ENCODE results near the gene OBP2B.
"Not testable (repeated sequence)": the region's sequence is repeated elsewhere in the genome, so short reads cannot be mapped to it uniquely, and the experiment has no call there.

The OBP2B gene

DNA sequence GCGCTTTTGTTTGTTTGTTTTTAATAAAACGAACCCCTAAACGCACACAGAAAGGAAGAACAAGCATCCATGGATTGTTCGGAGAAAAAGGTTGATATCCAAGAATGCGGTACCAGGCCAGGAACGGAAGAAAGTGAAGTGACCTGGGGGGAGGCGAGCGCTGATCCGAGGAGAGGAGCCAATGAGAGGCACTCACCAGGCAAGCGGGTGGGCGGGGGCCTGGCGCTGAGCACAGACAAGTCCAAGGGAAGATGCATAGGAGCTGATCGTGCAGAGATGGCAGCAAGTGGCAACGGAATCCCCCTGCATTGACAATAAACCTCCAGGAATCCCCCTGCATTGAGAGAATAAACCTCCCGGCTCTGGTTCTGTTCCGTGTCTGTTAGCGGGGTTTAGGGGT is 8.4 kb downstream of the OBP2B start:
- no peak for DNase-seq

DNA sequence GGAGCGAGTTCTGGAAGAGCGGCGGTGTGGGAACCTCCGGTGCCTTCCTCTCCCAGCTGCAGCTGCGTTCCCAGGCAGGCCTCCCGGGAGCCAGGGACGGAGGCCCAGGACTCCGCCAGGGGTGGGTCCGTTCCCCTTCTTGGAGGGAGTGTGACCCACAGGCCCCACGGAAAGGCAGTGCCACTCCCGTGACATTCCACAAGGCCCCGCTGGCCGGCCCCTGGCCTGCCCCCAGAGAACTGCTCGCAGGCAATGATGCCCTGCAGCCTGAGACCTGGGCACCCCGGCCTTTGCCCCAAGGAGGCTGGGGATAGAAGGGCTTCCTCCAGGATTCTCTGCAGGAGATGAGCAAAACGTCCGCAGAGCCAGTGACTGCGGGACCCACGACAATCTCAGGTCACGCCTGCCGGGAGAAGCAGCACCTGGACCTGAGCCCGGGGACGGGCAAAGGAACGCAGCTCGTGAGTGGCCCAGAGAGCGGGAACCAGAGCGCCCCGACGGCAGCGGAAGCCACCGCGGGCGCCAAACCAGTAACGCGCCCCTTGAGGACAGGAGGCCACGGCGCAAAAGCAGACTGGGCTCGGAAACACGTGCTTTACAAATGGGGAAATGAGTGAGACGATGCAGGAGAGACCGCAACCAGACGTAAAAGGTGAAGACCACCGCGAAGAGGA is 9.3 kb downstream of the OBP2B start:
- no peak for DNase-seq

DNA sequence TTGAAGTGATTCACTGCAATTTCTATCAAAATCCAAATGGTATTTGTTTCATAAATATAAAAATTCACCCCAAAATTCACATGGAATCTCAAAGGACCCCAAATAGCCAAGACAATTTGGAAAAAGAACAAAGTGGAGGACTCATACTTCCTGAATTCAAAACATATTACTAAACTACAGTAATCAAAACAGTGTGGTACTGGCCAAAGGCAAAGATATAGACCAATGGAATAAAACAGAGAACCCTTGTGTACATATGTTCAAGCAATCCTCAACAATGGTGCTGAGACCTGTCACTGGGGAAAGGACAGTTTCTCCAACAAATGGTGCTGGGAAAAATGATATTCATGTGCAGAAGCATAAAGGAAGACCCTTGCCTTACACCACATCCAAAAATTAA is 14.0 kb downstream of the OBP2B start:
- DNase-seq = no peak

DNA sequence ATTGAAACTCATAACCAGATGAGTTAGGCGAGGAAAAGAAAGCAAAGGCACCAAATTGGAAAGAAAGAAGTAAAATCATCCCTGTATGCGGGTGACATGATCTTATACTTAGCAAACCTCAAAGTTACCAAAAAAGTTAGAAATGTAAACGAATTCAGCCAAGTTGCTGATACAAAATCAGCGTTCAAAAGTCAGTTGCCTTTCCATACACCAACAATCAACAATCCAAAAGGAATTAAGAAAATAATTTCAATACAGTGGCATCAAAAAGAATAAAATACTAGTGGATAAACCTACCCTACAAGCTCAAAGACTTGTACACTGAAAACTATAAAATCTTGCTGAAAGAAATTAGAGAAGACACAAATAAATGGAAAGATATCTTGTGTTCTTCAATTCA is 14.5 kb downstream of the OBP2B start:
- no peak for DNase-seq

DNA sequence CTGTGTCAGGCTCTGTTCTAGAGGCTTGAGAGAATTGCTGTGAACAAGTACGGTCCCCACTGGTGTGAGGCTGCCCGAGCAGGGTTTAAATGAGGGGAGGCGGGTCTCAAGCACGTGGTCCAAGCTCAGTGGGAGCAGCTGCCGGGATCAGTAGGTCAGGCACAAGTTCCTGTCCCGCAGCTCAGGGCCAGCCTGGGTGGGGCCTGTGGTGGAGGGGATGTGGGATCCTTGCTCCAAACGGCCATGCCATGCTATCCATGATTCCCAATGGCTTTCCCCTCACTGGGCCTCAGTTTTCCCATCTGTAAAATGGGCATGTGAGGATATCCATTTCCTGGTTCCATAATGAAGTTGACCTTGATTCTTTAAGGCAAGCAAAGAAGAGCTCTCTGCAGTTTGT is 17.1 kb downstream of the OBP2B start:
- no peak for DNase-seq

DNA sequence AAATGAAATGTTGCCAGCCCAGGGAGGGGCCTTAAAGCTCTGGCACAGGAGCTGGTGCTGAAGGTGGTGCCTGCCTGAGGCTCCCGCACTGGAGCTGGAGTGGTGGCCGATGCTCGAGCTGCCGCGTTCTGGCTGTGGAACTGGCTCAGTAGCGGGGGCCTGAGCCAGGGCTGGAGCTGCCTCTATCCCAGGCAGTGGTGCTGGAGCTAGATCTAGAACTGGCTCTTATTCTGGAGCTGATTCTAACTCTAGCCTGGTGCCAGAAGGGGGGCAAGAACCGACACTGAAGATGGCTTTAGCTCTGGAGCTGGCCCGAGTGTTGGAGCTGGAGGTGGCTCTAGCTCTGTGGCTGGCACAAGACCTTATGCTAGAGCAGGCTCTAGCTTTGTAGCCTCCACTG is 19.2 kb downstream of the OBP2B start:
- no peak for DNase-seq

DNA sequence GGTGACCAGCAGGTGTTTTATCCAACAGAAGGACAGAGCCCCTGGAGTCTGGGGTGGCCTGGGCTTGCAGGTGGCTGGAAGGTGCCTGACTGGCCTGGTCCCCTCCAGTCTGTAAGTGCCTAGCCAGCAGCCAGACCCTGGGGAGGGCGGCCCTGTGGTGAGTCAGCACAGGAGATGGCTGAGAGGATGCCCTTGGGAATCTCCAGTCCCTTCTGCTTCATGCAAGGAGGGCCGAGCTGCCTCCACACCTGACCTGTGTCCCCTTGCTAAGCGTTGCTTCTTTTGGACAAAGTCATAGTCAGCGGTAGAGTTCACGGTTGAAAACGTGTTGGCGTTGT is 20.2 kb downstream of the OBP2B start:
- no peak for DNase-seq

DNA sequence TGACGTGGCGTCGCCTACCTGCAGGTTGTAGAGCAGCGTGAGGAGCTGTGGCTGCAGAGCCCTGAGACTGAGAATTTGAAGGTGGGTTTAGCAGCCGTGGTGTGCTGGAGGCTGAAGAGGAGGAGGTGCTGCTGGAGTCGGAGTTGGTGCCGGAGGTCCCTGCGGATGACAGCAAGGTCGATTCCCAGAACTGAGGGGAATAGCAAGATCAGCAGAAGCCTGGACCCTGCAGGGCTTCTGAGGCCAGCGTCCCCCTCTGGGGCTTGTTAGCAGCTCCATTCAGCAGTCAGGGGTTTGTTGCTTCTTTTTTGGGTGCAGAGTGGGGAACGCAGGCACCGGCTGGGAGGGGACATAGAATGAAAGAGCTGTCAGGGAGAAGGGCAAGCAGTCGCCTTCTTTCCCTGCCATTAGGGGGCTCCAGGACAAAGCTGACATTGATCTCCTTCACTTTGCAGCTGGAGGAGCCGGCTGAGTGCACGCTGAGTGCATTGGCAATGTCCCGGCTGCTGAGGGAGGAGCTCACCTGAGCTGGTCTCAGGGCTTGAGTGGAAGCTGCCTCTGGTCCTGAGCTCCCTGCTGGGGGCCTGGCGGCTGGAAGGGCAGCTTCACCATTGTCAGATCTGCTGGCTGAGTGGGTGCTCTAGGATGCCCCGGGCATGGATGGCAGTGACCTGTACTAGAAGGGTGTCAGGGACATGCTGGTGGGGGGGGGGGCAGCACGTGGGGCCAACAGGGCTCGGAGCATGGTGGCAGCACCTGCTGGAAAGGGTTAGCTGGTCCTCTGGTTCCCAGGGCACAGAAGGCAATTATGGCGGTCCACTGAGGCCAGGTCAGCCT is 20.8 kb downstream of the OBP2B start:
- DNase-seq = no peak

DNA sequence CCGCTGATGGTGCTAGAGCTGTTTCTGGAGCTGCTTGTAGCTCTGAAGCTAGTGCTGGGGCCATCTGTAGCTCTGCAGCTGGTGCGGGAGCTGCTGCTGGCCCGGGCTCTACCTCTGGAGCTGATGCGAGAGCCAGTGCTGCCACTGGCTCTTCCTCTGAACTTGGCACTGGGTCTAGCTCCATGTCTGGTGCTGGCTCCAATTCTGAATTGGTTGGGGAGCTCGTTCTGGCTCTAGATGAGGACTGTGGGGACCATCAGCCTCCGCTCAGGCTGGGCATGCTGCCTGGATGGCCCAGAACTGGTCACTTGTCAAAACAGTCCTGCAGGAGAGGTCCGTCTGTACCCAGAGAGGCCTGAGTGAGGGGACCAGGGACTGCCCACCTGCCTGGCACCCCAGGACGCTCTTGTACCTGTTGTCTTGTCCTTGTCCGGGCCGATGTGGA is 21.5 kb downstream of the OBP2B start:
- no peak for DNase-seq

DNA sequence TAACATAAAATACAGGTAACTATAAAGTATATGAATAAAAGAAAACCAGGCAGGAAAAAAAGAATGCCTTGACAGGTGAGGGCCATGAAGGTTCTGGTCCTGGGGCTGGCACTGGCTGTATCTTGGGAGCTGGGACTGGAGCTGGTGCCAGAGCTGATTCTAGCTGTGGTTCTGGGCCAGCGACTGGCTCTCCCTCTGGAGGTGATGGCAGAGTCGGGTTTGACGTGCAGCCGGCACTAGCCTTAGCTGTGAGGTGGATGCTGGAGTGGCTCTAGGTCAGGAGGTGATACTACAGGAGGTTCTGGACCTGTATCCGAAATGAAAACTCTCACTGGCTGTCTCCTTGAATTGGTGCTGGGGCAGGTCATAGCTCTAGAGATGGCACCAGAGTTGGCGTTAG is 22.3 kb downstream of the OBP2B start:
- DNase-seq = no peak

DNA sequence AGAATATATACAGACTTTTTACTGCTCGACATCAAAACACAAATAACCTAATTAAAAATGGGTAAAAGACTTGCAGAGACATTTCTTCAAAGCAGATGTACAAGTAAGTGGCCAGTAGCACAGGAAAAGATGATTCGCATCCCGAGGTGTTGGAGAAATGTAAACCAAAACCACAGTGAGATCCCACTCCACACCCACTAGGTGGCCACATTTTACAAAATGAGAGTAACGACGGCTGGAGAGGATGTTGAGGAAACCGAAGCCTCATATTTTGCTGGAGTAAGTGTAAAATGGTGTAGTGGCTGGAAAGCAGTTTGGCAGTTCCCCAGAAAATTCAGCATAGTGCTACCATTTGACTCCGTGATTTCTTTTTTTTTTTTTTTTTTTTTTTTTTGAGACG is 24.1 kb downstream of the OBP2B start:
- DNase-seq = peak; percentile 49

DNA sequence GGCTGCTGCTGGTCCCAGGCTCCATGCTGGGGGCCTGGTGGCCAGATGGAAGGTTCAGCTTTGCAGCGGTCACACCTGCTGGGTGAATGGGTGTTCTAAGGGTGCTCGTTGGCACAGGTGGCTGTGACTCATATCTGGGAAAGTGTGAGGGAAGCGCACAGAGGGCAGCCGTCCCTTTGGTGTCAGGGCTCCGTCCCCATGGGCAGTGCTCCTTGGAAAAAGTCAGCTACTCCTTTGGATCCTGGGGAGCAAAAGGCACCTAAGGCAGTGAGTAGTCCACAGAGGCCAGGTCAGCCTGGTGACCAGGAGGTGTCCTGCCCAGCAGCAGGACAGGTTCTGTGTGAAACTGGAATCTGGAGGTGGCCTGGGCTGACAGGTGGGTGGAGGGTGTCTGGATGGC is 26.9 kb downstream of the OBP2B start:
- DNase-seq = no peak

DNA sequence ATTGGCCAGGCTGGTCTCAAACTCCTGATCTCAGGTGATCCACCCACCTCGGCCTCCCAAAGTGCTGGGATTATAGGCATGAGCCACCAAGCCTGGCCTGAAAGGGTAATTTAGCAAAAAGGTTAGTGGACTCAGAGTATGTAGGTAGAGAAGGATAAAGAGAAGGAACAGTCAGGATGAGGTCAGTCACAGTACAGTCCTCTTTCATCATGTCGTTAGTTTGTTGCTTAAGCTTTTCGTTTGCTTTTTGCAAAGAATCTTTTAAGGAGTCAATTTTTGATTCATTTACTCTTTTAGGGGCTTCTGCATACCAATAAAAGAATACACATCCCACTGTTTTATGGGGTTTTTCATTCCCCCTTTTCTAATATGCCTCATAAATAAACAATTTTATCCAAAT is 27.5 kb downstream of the OBP2B start:
- no peak for DNase-seq

DNA sequence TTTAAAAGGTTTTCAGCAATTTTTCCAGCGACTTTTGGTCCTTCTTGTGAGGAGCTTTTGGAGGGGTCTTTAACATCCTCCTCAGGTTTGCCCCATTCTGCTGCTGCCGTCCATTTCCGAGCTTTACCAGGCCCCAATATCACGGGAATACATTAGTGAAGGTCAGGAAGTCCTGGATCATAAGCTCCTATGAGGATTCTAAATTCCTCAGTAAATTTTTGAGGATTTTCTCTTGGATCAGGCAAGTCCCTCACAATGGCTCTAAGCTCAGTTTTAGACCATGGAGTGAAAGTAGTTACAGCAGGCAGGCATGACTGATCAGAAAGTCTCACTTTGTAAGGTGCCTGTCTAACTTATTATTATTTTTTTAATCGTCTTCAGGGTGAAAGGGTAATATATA is 28.1 kb downstream of the OBP2B start:
- no peak for DNase-seq

DNA sequence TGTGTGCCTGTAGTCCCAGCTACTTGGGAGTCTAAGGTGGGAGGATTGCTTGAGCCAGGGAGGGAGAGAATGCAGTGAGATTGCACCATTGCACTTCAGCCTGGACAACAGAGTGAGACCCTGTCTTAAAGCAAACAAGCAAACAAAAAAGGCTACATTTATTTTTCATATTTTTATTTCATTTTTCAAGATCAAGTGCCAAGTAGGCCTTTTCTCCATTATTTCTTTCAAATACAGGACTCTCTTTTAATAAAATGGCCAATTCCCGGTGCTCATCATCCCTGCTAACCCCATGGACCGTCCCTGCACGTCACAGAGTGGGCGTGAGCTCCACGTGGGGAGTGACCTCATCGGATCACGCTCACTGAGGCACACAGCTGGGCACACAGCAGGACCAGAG is 36.0 kb downstream of the OBP2B start:
- no peak for DNase-seq

DNA sequence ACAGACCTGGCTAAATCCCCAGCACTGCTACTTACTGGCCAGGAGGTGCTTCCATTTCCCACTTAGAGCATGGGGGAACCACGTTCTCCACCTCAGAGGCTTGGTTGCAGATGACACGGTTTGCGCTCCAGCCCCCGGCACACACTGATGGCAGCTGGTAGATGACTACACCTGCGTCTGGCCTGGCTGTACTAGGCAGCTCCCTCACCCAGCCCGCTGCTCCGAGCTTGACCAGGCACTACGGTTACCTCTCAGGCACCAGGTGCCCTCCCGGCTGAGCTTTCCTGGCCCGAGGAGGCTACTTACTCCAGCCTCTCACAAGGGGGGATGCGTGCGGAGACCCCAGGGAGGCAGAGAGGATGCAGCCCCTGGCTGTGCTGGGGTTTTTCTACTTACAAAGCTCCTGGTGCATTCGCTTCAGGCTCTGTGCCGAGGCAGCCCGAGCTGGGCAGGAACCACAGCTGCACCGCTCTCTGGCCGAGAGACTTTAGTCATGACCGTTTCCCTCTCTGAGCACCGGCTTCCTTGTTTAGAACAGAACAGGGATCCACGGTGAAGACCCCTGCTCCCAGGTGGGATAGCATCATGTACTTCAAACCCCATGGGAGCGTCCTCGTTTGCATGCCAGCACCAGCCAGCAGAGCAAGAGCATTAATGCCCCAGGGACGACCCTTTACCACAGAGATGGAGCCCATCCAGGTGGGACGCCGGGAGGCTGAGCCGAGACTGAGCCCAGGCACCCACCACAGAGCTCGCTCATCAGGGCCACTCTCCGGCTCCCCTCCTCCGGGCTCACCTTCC is 37.7 kb downstream of the OBP2B start:
- DNase-seq = no peak

DNA sequence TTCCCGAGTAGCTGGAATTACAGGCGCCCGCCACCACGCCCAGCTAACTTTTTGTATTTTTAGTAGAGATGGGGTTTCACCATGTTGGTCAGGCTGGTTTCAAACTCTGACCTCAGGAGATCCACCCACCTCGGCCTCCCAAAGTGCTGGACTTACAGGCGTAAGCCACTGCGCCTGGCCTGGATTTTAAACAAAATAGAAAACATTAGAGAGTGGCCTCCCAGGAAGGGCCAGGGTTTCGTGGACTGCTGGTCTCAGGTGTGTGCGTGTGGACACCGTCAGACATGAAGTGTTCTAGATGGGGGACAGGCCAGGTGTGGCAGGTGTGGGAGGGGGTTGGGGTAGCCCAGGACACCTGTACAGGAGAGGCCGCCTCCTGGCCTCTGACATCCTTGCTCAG is 38.3 kb downstream of the OBP2B start:
- DNase-seq = no peak

DNA sequence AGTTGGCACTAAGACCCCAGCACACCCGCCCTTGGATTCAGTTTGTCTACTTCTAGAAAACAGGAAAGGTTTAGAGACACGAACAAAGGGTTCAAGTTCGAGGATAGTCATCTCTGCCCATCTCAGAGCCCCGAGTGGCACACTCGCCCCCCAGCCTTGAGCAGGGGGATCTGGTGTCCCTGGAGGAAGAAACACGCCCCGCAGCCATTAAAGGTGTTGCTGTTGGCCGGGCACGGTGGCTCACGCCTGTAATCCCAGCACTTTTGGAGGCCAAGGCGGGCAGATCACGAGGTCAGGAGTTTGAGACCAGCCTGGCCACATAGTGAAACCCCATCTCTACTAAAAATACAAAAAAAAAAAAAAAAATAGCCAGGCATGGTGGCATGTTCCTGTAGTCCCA is 39.4 kb downstream of the OBP2B start:
- DNase-seq = not testable (repeated sequence)

DNA sequence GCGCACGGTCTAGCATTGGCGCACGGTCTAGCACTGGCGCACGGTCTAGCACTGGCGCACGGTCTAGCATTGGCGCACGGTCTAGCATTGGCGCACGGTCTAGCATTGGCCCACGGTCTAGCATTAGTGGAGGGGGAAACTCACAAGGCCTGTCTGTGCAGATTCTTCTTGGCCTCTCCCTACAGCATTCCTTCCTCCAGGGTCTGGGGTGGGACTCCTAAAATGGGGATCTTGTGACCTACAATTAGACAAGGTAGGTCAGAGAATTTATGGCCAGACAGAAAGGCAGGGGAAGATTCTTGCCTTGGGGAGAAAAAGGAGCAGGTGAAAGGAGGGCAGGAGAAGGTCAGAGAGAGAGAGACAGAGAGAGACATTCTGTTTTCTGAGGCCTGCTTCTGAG is 39.9 kb downstream of the OBP2B start:
- DNase-seq = no peak

DNA sequence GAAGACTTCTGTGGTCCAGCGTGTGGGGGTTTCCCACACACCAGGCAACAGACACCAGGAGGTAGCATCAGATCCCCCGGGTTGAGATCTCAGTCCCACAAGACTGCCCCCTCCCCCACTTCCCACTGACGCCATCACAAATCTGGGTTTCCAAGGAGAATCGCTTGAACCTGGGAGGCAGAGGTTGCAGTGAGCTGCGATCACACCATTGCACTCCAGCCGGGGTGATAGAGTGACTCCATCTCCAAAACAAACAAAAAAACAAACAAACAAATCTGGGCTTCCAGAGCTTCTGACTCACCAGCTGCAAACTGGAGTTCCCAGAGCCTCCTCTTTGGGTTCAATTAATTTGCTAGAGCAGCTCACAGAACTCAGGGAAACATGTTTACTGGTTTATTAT is 40.6 kb downstream of the OBP2B start:
- no peak for DNase-seq

DNA sequence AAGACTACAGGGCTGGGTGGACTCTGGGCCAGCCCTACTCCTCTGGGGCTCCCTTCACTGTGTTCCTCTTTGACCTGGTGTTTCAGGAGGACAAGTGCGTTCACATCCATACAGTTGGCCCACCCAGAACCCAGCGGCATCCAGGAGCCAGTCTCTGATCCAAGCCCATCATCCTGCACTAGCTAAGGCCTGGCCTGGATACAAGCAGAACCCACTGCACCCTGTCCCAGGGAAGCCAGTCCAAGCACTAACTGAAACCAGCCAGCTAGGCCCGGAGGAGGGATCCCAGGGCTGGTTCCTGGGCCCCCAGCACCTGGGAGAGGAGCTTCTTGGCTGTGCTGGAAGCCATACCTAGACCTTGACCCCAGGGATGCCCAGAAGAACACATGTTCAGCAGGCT is 41.3 kb downstream of the OBP2B start:
- DNase-seq = no peak

DNA sequence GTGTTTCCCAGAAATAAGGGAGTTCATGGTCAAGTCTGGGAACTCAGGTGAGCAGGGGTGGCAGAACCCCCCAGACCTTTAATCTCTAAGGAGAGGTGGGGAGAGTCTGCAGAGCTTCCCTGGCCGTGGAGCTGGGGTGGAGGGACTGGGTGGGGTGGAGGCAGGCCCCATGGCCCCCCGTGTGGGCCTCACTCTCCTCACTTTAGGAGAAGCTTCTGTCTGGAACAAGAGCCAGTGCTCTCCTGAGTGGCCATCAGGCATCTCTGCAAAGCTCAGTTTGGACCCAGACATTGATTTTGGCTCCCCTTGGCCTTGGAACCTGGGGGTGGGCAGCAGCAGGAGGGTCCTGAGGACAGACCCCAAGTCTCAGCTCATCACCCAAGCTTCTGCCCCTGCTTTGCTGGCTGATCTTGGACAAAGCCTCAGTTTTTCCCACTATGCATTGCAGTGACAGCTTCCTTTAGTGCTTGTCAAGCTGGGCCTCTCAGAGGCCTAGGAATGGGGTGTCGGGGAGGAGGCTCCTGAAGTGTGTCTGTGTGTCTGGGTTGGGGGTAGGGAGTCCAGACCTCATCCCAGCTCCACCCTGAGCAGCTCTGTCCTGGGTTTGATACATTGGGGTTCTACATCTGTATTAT is 41.8 kb downstream of the OBP2B start:
- DNase-seq = no peak

DNA sequence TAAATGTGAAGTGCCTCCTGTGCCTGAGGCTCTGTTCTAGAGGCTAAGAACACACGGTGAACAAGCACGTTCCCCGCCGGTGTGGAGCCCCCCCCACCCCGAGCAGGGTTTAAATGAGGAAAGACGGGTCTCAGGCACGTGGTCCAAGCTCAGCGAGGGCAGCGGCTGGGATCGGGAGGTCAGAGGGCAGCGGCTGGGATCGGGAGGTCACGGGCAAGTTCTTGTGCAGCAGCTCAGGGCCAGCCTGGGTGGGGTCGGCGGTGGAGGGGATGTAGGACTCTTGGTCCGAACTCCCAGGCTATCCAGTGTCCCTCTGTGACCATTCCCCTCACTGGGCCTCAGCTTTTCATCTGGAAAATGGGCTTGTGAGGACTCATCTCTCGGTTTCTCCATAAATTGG is 42.7 kb downstream of the OBP2B start:
- DNase-seq = no peak

DNA sequence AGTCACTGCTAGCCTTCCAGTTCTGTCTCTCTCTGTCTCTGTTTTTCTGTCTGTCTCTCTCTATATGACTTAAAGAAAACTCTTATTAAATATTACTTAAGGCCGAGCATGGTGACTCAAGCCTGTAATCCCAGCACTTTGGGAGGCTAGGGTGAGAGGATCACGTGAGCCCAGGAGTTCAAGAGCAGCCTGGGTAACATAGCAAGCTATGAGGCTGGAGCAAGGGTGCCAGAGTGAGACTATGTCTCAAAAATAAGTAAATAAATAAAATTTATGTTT is 43.7 kb downstream of the OBP2B start:
- DNase-seq = no peak

All from GF-D8 (cell line).